K562 (cell line): ENCODE measurements around the gene CCDC85C. TPM values are rescaled to one million over a fixed set of nuclear protein-coding genes. Genes with fewer than 3 reads are reported as not detected.

Experiments used
- ATAC-seq: fragments of 200-7000 bp; cut with Tn5 transposase; 3 replicates; pipeline ENCODE4 v1.9.1; 2020; ENCODE audit warnings: moderate library complexity
- BruUV-seq: library from RNA; stranded (reverse); fragments of 400-500 nt; replicated peaks from 2 replicates; lab custom pipeline; 2021; lab: Mats Ljungman, UMichigan
- CTCF ChIA-PET: fragments of 300-600 bp; formaldehyde crosslinking; extraction: SDS; loops from one replicate; lab custom pipeline; 2021; ENCODE audit warnings: low intra/inter-chr PET ratio; lab: Yijun Ruan, JAX
- POLR2A ChIA-PET: fragments of 300-600, 350-650 bp; sonication (Branson Sonifier 250); formaldehyde crosslinking; extraction: SDS; loops from one replicate; lab custom pipeline; 2021; ENCODE audit warnings: antibody characterized with exemption, inconsistent platforms; lab: Yijun Ruan, JAX
- DNase-seq, 4 experiments: peaks; one replicate each; pipeline versions ENCODE4 v3.0.0 to v3.0.0-alpha.2; 2011 to 2018; ENCODE audit warnings: low spot score in 3 of 4, mixed read lengths in 3 of 4; ENCODE audit errors: extremely low read depth in 1 of 4
- FAIRE-seq: peaks from 2 replicates; lab custom pipeline; 2011; peaks lifted over from hg19 to GRCh38; lab: Jason Lieb, UNC
- H2AFZ ChIP-seq: 2 replicates; pipeline ENCODE4 v1.6.0; 2011; ENCODE audit warnings: low read depth, low read length, control low read depth, inconsistent platforms
- H3K27ac ChIP-seq: fragments of 200-600 bp; 3 replicates; pipeline ENCODE4 v1.8.0; 2011; ENCODE audit warnings: low read depth, mild to moderate bottlenecking, control low read depth, inconsistent platforms, low read length, moderate library complexity, mixed read lengths; ENCODE audit errors: extremely low read depth
- H3K27me3 ChIP-seq, 2 experiments: fragments of 300-600 bp in 1 of 2; 2 replicates in 1 of 2; 3 replicates in 1 of 2; pipeline versions ENCODE4 v1.6.0 to v1.8.0; 2011; ENCODE audit warnings: inconsistent platforms in 2 of 2, low read length in 2 of 2, mild to moderate bottlenecking in 1 of 2, mixed read lengths in 1 of 2, moderate library complexity in 1 of 2; ENCODE audit not compliant: control insufficient read depth in 2 of 2, insufficient read depth in 2 of 2
- H3K36me3 ChIP-seq: fragments of 300-600 bp; 3 replicates; pipeline ENCODE4 v1.8.0; 2011; ENCODE audit warnings: mild to moderate bottlenecking, low read length, inconsistent platforms; ENCODE audit not compliant: control insufficient read depth, insufficient read depth
- H3K4me1 ChIP-seq, 2 experiments: fragments of 200-600 bp in 1 of 2; replicated peaks in 1 of 2; 2 replicates in 1 of 2; 3 replicates in 1 of 2; pipeline versions ENCODE4 v1.5.1 to v1.8.0; 2011; ENCODE audit warnings: inconsistent platforms in 2 of 2, low read length in 2 of 2, mild to moderate bottlenecking in 1 of 2, mixed read lengths in 1 of 2, moderate library complexity in 1 of 2; ENCODE audit not compliant: control insufficient read depth in 2 of 2, insufficient read depth in 2 of 2
- H3K4me2 ChIP-seq: 2 replicates; pipeline ENCODE4 v1.6.1; 2011; ENCODE audit warnings: low read length, control low read depth, inconsistent platforms, mixed read lengths; ENCODE audit not compliant: insufficient read depth
- H3K4me3 ChIP-seq: fragments of 200-600 bp; sonication (generic), shearing (Covaris generic); 2 replicates; pipeline ENCODE4 v1.5.1; 2016; ENCODE audit warnings: control low read depth, inconsistent platforms
- H3K79me2 ChIP-seq: fragments of 200-600 bp; 3 replicates; pipeline ENCODE4 v1.8.0; 2011; ENCODE audit warnings: low read length, inconsistent platforms; ENCODE audit not compliant: control insufficient read depth, insufficient read depth
- H3K9ac ChIP-seq, 2 experiments: 2 replicates each; pipeline versions ENCODE4 v1.6.0 to v1.6.1; 2011; ENCODE audit warnings: low read depth in 2 of 2, low read length in 2 of 2, control low read depth in 1 of 2, inconsistent platforms in 1 of 2, mild to moderate bottlenecking in 1 of 2, mixed read lengths in 1 of 2; ENCODE audit not compliant: insufficient read depth in 1 of 2
- H3K9me1 ChIP-seq: one replicate; pipeline ENCODE4 v1.6.0; 2011; ENCODE audit warnings: inconsistent platforms, mild to moderate bottlenecking, low read length, moderate library complexity; ENCODE audit not compliant: control insufficient read depth, insufficient read depth
- H3K9me3 ChIP-seq: replicated peaks from 2 replicates; pipeline ENCODE4 v1.5.1; 2011; ENCODE audit warnings: low read depth, low read length, inconsistent platforms; ENCODE audit not compliant: control insufficient read depth, insufficient read depth
- H4K20me1 ChIP-seq: replicated peaks from 2 replicates; pipeline ENCODE4 v1.6.1; 2011; ENCODE audit warnings: low read length, inconsistent platforms, mixed read lengths; ENCODE audit not compliant: control insufficient read depth, insufficient read depth
- DDX20 ChIP-seq: fragments of 450-650 bp; IDR thresholded peaks from 2 replicates; pipeline ENCODE4 v1.6.1; 2016; ENCODE audit warnings: missing genetic modification characterization, low read depth, mild to moderate bottlenecking, missing compliant biosample characterization, moderate library complexity
- HOXB6 ChIP-seq: fragments of 250-450 bp; sonication (Bioruptor Pico); IDR thresholded peaks from 2 replicates; pipeline ENCODE4 v1.5.1; 2022; ENCODE audit warnings: mild to moderate bottlenecking, borderline replicate concordance
- POLR2A ChIP-seq: fragments of 450-650 bp; conservative IDR thresholded peaks from 2 replicates; pipeline ENCODE4 v1.6.1; 2016
- TAF1 ChIP-seq: IDR thresholded peaks from 2 replicates; pipeline ENCODE4 v1.6.1; 2011; ENCODE audit warnings: mild to moderate bottlenecking, low read length, moderate library complexity; ENCODE audit not compliant: insufficient read depth, control insufficient read depth, severe bottlenecking; ENCODE audit errors: extremely low read depth
- ZNF408 ChIP-seq: fragments of 250-450 bp; sonication (Bioruptor Pico); IDR thresholded peaks from 2 replicates; pipeline ENCODE4 v1.4.0; 2020; ENCODE audit warnings: low read depth, mild to moderate bottlenecking, moderate library complexity
- WGBS: fragments of 100-300 bp; shearing (Covaris generic); methylation state at CpG from one replicate; pipeline ENCODE4 v1.1.6; 2016; ENCODE audit warnings: low coverage, mixed read lengths; ENCODE audit not compliant: insufficient coverage; ENCODE audit errors: missing lambda C conversion rate; 5-methylcytosine and 5-hydroxymethylcytosine counted together
- in situ Hi-C: fragments of 300-500 bp; cut with MboI; formaldehyde crosslinking; loops from 4 replicates; pipeline ENCODE4 v1.15.0; 2018; ENCODE audit warnings: inconsistent platforms, mixed read lengths
- intact Hi-C: fragments of 100-400 bp; cut with micrococcal nuclease; formaldehyde crosslinking; loops from 2 replicates; pipeline ENCODE4 v1.14.2; 2022
- polyA plus RNA-seq, 8 experiments: library from polyadenylated mRNA; depleted of rRNA in 4 of 8; stranded (reverse) in 5 of 8; unstranded in 3 of 8; fragments of >200 nt; fragmentation: Nextera tagmentation in 2 of 8; fragmentation: Illumina TruSeq in 1 of 8; extraction: Ambion mirVana in 2 of 8; extraction: Trizol in 1 of 8; gene quantifications; 2 replicates each; pipeline versions ENCODE4 v1.2.1 to v1.2.3, GENCODE V29; 2011 to 2014; ENCODE audit warnings: inconsistent platforms in 1 of 8, missing spikeins in 1 of 8
- total RNA-seq, 7 experiments: library from RNA; depleted of rRNA in 6 of 7; stranded (reverse); fragments of >200 nt in 6 of 7; fragmentation: Illumina TruSeq in 2 of 7; extraction: Trizol in 2 of 7; gene quantifications; 2 replicates each; pipeline versions ENCODE4 v1.2.1 to v1.2.3, GENCODE V29; 2011 to 2021; ENCODE audit warnings: low replicate concordance in 1 of 7
- TF ChIP-seq, protein P1 (sequence below): fragments of 250-450 bp; sonication (Bioruptor Pico); IDR thresholded peaks from 2 replicates; pipeline ENCODE4 v1.4.0; 2020; ENCODE audit warnings: mild to moderate bottlenecking, moderate library complexity
- TF ChIP-seq, protein P2 (sequence below): fragments of 200-400 bp; formaldehyde crosslinking; IDR thresholded peaks from 2 replicates; pipeline ENCODE4 v1.6.1; 2017; ENCODE audit warnings: mild to moderate bottlenecking, low read depth, low read length, moderate library complexity
- TF ChIP-seq, protein P3 (sequence below): fragments of 250-450 bp; sonication (Bioruptor Pico); IDR thresholded peaks from 2 replicates; pipeline ENCODE4 v1.8.0; 2022; ENCODE audit warnings: inconsistent platforms, mild to moderate bottlenecking, moderate library complexity, borderline replicate concordance
- TF ChIP-seq, protein P4 (sequence below): fragments of 250-450 bp; sonication (Bioruptor Pico); IDR thresholded peaks from 2 replicates; pipeline ENCODE4 v1.5.0; 2021; ENCODE audit warnings: mild to moderate bottlenecking, moderate library complexity

The CCDC85C gene
- total and polyA plus RNA-seq, 9 of the 15 experiments (the other 6 are each of a cell fraction or from before 2014, with no cell fraction given): 0.18 to 22.0 (median 6.3) TPM

DNA sequence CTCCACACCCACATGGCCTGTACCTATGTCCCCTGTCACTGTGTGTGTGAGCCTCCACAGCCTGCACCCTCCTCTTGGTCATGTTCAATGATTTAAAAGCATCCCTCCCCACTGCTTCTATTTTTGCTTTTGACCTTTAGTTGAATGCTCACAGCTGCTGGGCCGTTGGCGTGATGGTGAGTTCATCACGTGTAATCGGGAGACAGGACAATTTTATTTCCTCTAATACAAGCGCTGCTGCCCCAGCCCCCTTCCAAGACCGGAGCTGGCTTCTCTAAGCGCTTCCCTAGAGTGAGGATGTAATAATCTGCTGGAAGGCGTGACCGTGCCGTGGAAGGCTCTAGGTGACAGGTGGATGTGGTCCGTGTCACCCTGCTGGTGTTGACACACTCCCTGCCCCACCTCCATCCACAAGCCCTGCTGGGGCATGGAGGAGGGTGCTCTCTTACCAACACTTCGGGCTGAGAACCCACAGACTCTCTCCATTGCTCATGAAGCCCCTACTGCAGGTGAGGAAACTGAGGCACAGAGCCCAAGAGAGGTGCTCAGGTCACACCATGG, 25.4 kb downstream of the CCDC85C start:
- H2AFZ ChIP-seq: no peak overlapping the region
- 86% methylated on average over 8 of the region's 12 CpGs for WGBS
- H4K20me1 ChIP-seq: peaks cover 24% of the 10 kb centered on the region
- no peaks in the 10 kb centered on the region for H3K9me3 ChIP-seq
- H3K4me2 ChIP-seq: no peak overlapping the region
- no peak for ATAC-seq
- in situ Hi-C loops: no loop called here
- no peaks in the 10 kb centered on the region for H3K9me1 ChIP-seq
- no TSS peak for BruUV-seq
- no peaks in the 10 kb centered on the region for H3K36me3 ChIP-seq
- FAIRE-seq: no peak
- H3K79me2 ChIP-seq: no peaks in the 10 kb centered on the region
- no peaks in the 10 kb centered on the region for H3K27me3 ChIP-seq
- CTCF ChIA-PET: no interaction called here
- no peak overlapping the region for H3K4me3 ChIP-seq
- no peak overlapping the region for H3K9ac ChIP-seq
- POLR2A ChIA-PET: interaction anchor here (0.5 kb wide), 1 partner anchor 16 kb away, joined by 3 read pairs; no protein-coding TSS in a partner anchor
- DNase-seq: no peak
- peaks cover 0 to 45% of the 10 kb centered on the region in 2 experiments; a peak in 4 of 5 replicates for H3K4me1 ChIP-seq
- intact Hi-C loops: no loop called here
- H3K27ac ChIP-seq: no peak overlapping the region
- TF ChIP-seq HOXB6 (CRISPR knock-in tag) (no peak), TAF1 (no peak), DDX20 (tag) (no peak), ZNF408 (no peak), POLR2A (no peak)
- TF ChIP-seq, protein P1, sequence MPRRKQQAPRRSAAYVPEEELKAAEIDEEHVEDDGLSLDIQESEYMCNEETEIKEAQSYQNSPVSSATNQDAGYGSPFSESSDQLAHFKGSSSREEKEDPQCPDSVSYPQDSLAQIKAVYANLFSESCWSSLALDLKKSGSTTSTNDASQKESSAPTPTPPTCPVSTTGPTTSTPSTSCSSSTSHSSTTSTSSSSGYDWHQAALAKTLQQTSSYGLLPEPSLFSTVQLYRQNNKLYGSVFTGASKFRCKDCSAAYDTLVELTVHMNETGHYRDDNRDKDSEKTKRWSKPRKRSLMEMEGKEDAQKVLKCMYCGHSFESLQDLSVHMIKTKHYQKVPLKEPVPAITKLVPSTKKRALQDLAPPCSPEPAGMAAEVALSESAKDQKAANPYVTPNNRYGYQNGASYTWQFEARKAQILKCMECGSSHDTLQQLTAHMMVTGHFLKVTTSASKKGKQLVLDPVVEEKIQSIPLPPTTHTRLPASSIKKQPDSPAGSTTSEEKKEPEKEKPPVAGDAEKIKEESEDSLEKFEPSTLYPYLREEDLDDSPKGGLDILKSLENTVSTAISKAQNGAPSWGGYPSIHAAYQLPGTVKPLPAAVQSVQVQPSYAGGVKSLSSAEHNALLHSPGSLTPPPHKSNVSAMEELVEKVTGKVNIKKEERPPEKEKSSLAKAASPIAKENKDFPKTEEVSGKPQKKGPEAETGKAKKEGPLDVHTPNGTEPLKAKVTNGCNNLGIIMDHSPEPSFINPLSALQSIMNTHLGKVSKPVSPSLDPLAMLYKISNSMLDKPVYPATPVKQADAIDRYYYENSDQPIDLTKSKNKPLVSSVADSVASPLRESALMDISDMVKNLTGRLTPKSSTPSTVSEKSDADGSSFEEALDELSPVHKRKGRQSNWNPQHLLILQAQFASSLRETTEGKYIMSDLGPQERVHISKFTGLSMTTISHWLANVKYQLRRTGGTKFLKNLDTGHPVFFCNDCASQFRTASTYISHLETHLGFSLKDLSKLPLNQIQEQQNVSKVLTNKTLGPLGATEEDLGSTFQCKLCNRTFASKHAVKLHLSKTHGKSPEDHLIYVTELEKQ (CRISPR knock-in tag): no peak
- TF ChIP-seq, protein P2, sequence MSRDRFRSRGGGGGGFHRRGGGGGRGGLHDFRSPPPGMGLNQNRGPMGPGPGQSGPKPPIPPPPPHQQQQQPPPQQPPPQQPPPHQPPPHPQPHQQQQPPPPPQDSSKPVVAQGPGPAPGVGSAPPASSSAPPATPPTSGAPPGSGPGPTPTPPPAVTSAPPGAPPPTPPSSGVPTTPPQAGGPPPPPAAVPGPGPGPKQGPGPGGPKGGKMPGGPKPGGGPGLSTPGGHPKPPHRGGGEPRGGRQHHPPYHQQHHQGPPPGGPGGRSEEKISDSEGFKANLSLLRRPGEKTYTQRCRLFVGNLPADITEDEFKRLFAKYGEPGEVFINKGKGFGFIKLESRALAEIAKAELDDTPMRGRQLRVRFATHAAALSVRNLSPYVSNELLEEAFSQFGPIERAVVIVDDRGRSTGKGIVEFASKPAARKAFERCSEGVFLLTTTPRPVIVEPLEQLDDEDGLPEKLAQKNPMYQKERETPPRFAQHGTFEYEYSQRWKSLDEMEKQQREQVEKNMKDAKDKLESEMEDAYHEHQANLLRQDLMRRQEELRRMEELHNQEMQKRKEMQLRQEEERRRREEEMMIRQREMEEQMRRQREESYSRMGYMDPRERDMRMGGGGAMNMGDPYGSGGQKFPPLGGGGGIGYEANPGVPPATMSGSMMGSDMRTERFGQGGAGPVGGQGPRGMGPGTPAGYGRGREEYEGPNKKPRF: no peak
- TF ChIP-seq, protein P3, sequence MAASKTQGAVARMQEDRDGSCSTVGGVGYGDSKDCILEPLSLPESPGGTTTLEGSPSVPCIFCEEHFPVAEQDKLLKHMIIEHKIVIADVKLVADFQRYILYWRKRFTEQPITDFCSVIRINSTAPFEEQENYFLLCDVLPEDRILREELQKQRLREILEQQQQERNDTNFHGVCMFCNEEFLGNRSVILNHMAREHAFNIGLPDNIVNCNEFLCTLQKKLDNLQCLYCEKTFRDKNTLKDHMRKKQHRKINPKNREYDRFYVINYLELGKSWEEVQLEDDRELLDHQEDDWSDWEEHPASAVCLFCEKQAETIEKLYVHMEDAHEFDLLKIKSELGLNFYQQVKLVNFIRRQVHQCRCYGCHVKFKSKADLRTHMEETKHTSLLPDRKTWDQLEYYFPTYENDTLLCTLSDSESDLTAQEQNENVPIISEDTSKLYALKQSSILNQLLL: no peak
- TF ChIP-seq, protein P4, sequence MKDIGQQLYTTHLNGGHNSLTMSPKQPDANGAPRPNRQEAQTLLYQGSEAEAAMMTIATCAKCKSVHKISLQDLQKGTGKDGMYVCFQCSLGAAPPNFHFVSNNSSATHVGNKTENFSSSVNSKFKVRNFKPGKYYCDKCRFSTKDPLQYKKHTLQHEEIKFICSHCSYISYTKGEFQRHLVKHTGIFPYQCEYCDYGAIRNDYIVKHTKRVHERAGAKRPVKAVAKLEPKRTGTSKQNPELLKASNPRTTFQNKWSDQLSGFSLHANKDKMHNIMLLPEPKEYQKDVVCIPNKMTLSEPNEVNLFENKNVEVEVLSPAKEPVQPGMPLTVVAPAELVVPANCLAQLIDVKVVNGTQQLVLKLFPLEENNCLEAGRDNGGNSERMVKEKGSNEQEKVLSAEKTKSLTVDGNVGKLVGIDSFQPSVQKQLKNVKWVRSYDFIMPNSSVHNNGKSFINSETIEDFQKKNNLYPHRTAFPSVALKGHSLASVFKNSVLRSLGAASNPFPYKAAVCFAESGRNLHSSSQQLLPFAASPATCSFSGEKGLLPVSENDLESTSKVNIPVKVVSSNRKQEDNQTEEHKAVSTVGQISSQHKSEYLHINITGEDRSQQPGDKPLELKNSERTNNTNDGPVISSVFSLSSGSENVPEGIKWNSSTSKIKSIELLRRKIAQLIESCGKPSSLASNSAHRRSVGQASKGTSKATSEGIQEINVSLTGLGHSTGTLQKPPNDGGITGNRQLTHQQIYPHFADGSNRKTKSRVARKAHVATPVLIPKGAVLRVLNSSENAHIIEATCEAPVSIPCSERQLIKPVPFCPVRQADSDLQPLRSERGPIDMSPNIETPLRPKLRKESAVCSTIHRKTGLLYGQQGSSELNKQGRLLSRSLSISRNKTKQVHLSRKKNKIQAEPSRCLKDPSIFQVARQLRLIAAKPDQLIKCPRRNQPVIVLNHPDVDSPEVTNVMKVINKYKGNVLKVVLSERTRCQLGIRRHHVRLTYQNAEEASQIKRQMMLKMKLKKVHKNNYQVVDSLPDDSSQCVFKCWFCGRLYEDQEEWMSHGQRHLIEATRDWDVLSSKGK (CRISPR knock-in tag): no peak
